GM19467 (cell line): ENCODE measurements around the gene NT5M.
"Not testable (repeated sequence)": the region's sequence is repeated elsewhere in the genome, so short reads cannot be mapped to it uniquely, and the experiment has no call there.

ENCODE experiments used
- ATAC-seq: cut with Tn5 transposase; IDR thresholded peaks from one replicate; pipeline ENCODE4 v1.9.1; 2021; ENCODE audit warnings: mild to moderate bottlenecking, moderate library complexity; ENCODE audit not compliant: unreplicated experiment

Gene NT5M

GRCh38 chr17:17370711-17371110 is 67.5 kb downstream of the NT5M start:
- ATAC-seq, result no peak

GRCh38 chr17:17372856-17373520 is 69.8 kb downstream of the NT5M start:
- ATAC-seq, result no peak

GRCh38 chr17:17375841-17376240 is 72.7 kb downstream of the NT5M start:
- no peak for ATAC-seq

DNA sequence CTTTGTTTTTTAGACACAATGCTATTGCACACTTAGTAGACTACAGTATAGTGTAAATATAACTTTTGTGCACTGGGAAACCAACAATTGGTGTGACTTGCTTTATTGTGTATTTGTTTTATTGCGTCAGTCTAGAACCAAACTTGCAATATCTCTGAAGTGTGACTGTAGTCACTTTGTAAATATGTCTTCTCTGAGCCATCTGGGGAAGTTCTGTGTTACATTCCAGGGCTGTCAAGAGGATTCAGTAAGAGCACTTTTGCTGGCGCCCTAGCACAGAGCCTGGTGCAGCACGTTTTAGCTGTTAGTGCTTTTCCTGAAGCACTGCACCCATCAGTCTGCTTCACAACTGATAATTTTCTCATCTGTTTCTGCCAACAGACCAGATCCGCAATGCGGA is 73.2 kb downstream of the NT5M start:
- ATAC-seq, result no peak

DNA sequence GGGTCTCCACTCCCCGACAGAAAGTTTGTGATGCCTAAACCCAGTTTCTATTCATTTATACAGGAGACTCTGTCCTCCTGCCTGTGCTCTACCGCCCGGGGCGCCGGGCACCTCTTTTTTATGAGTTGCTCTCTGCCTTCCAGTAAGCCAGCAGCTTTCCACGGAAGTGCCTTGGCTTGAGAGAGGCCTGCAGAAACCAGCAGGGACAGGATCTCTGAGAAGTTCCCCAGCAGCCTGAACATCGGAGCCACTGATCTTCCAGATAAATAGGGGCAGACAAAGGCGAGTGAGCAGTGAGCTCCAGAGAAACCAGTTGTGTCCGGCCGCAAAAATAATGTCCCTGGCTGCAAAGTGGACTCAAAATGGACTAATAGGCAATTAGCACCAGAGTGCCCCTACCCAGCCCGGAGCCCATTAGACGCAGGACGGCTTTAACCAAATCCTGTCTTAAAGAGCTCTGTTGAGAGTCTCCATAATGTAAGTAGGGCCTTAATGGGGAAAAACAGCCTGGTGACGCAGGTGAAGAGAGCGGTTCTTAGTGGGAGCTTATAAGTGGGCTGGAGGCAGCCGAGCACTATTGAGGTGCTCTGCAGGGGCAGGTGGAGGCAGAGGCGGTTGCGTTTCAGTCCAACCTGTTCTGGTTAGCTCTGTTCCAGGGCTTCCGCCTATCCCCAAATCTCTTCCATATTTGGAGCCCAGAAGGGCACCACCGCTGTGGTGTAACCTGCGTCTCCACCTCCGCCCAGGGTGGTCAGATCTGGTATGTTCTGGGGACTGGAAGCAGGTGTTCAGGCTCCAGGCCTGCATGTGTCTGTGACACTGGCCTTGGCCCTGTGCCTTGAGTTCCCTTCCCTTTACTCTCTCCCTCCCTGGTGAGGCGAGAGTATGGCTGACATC is 74.1 kb downstream of the NT5M start:
- no peak for ATAC-seq

- no peak for ATAC-seq
Measured at GRCh38 chr17:17379197-17379991, 76.2 kb downstream of the NT5M start.

DNA sequence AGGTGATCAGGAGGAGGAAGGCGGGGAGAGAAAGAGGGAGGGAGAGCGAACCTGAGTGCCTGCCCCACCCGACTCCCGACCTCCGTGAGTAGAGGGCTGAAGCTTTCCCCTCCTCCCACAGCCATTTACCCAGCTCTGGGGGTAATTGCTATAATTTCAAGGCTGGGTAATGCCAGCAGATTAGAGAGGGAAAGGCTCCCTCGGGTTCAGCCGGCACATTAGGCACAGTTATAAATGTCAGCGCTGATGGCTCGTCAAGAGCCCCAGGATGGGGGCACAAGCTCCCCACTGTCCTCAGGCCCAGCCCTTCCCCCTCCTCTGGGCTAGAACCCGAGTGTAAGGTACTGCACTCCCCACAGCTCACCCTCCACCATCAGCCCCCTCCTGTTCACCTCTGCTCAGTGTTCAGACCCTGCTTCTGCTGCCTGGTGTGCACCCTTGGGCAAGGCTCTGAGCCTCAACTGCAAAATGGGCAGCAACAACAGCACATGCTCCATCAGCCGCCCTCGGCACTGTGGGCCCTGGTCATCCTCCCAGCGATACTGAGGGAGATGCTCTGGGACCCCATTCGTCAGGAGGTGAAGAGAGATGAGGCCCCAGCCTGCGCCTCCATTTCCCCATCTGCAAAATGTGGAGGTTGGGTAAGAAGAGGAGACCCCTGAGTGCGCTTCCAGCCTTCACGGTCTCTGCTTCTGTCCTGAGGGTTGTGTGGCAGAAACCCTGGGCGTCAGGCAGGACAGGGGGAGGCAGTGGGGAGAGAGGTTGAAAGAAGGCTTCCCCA is 77.2 kb downstream of the NT5M start:
- no peak for ATAC-seq

GRCh38 chr17:17381446-17382064 is 78.4 kb downstream of the NT5M start:
- no peak for ATAC-seq

DNA sequence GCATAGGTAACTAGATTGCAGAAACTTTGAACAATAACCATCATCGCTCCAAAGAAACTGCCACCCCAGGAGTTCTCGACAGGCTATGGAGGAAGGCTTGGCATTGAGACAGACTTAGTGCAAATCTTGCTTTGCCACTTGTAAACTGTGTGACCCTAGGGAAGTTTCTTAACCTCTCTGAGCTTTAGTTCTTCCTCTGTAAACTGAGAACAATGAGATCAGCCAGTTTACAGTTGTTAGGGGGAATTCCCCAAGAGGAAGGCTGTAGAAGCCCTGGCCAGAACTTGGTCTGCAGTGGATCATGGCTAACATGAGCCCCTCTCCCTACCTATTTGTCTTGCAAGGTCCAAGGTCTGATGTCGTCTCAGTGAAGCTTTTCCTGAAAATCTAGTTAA is 78.9 kb downstream of the NT5M start:
- ATAC-seq, result no peak

DNA sequence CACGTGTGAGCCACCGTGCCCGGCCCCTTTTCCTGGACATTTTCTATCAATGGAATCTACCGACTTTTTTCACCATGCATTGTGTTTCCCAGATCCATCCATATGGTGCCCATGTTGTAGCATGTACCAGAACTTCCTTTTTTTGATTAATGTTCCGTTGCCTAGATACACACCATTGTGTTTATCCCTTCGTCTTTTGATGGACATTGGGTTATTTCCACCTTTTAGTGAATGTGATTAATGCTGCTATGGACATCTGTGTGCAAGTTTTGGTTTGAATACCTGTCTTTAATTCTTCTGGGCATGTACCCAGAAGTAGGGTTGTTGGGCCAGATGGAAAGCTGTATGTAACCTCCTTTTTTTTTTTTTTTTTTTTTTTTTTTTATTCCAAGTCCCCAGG is 79.8 kb downstream of the NT5M start:
- ATAC-seq, result no peak

GRCh38 chr17:17383431-17384290 is 80.5 kb downstream of the NT5M start:
- ATAC-seq, result not testable (repeated sequence)

GRCh38 chr17:17384291-17384615 is 81.1 kb downstream of the NT5M start:
- ATAC-seq, result no peak

DNA sequence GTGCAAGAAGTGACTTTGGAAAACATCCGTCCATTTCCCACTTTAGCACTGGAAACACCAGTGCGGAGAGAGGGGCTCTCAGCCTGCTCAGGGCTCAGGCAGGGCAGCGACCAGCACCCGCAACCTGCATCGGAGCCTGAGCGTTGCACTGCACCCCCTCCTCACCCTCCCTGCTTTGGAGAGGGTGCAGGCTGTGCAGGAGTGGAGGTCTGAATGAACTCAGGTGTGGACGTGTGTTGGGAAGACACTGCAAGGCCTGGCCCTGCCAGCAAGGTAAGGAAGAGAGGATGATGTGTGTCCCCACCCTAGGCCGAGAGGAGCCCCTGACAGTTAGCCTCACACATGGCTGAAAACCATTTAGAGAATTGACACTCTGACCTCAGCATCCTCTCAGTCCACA is 81.8 kb downstream of the NT5M start:
- ATAC-seq, result no peak

DNA sequence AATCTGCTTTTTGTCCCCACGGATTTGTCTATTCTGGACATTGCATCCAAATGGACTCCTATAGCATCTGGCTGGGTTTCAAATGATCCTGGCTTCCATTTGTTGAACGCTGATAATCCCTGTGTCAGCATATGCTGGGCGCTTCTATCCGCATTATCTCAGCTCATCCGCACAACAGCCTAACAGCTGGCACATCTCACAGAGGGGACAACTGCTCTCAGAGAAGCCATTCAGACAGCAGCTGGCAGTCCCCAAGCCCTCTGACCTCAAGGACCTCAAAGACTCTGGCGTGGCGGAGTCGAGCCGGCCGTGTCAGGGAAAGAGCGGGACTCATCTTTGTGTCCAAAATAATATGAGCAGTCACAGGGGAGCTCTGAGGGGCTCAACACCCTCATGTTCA is 82.3 kb downstream of the NT5M start:
- ATAC-seq, result no peak

DNA sequence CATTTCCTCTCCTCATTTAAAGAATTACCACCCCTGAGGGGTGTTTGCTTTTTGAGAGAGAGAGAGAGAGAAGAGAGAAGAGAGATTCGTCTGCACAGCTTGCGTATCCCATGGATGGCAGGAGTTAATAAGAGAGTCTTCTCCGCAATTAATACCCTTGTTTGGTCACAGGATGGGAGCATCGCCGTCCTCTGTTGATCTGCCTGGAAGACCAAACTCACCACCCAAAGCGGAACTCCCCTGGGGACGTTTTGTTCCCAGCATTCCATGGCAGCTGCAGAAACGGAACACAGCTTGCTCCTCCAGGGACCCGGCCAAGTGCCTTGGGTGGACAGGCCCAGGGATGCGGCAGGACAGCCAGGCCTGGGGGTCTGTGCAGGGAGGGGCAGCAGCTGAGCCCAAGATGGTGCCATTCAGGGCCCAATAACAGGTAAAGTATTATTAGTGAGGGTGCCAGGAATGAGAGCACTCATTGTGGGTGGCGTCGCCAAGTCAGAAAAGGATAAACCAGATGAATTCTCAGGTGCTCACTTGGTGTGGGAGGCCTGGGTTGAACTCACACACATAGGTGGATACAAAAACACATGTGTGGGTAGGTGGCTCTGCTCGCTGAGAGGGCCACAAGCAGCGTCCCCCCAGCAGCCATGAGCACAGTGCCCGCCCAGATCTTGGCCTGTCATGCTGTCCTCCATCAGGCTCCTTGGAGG is 83.1 kb downstream of the NT5M start:
- ATAC-seq, result no peak

- no peak for ATAC-seq
Measured at GRCh38 chr17:17387017-17387497, 83.9 kb downstream of the NT5M start.

DNA sequence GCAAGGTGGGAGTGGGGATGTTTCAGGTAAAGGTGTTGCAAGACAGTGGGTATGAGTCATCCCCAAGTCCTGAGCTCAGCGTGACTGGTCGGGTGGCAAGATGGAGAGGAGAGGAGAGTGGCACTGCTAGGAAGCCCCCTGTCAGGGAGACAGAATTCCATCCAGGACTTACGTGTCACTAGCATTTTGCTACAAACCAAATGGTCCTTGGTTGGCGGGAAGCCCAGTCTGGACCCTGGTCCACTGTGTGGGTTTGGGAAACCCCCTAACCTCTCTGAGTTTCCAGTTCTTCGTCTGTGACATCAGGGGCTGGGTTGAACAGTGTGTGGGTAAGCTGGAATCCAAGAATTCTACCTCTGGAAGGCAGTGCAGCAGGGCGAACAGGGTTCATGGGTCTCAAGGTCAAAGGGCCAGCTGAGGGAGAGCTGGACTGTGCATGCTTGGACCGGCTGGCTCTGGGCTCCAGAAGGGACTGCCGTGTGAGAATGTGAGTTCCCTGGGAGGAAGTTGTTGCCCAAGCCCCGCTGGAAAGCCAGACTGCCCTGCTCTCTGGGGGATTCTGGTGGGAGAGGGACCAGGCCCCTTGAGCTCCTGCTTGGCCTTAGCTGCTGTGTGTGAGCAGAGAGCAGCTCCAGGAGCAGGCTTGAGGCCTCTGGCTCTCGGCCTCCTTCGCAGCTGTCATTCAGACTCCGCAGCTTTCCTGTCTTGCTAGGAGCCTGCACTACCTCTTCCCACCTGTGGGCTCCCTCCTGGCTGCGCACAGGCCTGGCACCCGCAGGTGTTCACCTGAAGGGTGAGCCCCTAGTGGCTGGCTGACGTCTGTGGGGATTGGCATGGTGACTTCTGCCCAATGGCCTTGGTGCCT is 84.6 kb downstream of the NT5M start:
- ATAC-seq, result no peak
